GM23248 (cell line): Measurements from ENCODE around the gene LAMA4. TPM values are rescaled to one million over a fixed set of nuclear protein-coding genes. Genes with fewer than 3 reads are reported as not detected.

Experiments used
- DNase-seq: peaks from one replicate; pipeline ENCODE4 v3.0.0-alpha.2; 2015
- H2AFZ ChIP-seq: fragments of 200-600 bp; sonication (generic); 2 replicates; pipeline ENCODE4 v1.6.1; 2016; ENCODE audit warnings: antibody characterized with exemption
- H3F3A ChIP-seq: fragments of 200-600 bp; sonication (generic); 2 replicates; pipeline ENCODE4 v1.6.1; 2016; ENCODE audit warnings: mild to moderate bottlenecking, antibody characterized with exemption, mixed run types; ENCODE audit not compliant: insufficient read depth
- H3K27ac ChIP-seq: fragments of 200-600 bp; sonication (generic); 2 replicates; pipeline ENCODE4 v1.5.1; 2016; ENCODE audit warnings: mild to moderate bottlenecking
- H3K27me3 ChIP-seq: fragments of 200-600 bp; sonication (generic); replicated peaks from 2 replicates; pipeline ENCODE4 v1.6.1; 2016; ENCODE audit warnings: mild to moderate bottlenecking; ENCODE audit not compliant: insufficient read depth
- H3K36me3 ChIP-seq: fragments of 200-600 bp; sonication (generic); 2 replicates; pipeline ENCODE4 v1.6.1; 2016; ENCODE audit warnings: low read depth, mild to moderate bottlenecking
- H3K4me1 ChIP-seq: fragments of 200-600 bp; sonication (generic); 2 replicates; pipeline ENCODE4 v1.6.1; 2016; ENCODE audit warnings: mild to moderate bottlenecking; ENCODE audit not compliant: insufficient read depth
- H3K4me2 ChIP-seq: fragments of 200-600 bp; sonication (generic); one replicate; pipeline ENCODE4 v1.6.1; 2016; ENCODE audit warnings: mild to moderate bottlenecking; ENCODE audit not compliant: unreplicated experiment
- H3K4me3 ChIP-seq: fragments of 200-600 bp; sonication (generic); 2 replicates; pipeline ENCODE4 v1.5.1; 2016; ENCODE audit warnings: mild to moderate bottlenecking
- H3K79me2 ChIP-seq: fragments of 200-600 bp; sonication (generic); 2 replicates; pipeline ENCODE4 v1.6.1; 2016; ENCODE audit warnings: mild to moderate bottlenecking; ENCODE audit not compliant: insufficient read depth
- H3K9ac ChIP-seq: fragments of 200-600 bp; sonication (generic); 2 replicates; pipeline ENCODE4 v1.6.1; 2016; ENCODE audit warnings: mild to moderate bottlenecking
- H3K9me2 ChIP-seq: fragments of 200-600 bp; sonication (generic); 2 replicates; pipeline ENCODE4 v1.6.1; 2016; ENCODE audit warnings: mixed run types, mild to moderate bottlenecking, moderate library complexity; ENCODE audit not compliant: insufficient read depth
- H3K9me3 ChIP-seq: fragments of 200-600 bp; sonication (generic); one replicate; pipeline ENCODE4 v1.6.1; 2017; ENCODE audit warnings: low read depth
- H4K20me1 ChIP-seq: fragments of 200-600 bp; sonication (generic); 2 replicates; pipeline ENCODE4 v1.6.0; 2016; ENCODE audit not compliant: insufficient read depth
- EZH2 ChIP-seq: fragments of 200-600 bp; sonication (generic); IDR thresholded peaks from 2 replicates; pipeline ENCODE4 v1.6.1; 2018; ENCODE audit warnings: antibody characterized with exemption, mild to moderate bottlenecking; ENCODE audit not compliant: insufficient read depth, poor library complexity, severe bottlenecking
- EZH2phosphoT487 ChIP-seq: fragments of 200-600 bp; sonication (generic); IDR thresholded peaks from 2 replicates; pipeline ENCODE4 v1.6.1; 2018; ENCODE audit warnings: antibody characterized with exemption, moderate library complexity, mild to moderate bottlenecking, low read depth; ENCODE audit not compliant: insufficient read depth
- WGBS, 2 experiments: methylation state at CpG; one replicate each; pipeline ENCODE4 v1.1.6; 2015 to 2017; ENCODE audit warnings: low lambda C conversion rate in 2 of 2, low coverage in 1 of 2; ENCODE audit errors: missing lambda C conversion rate in 2 of 2; 5-methylcytosine and 5-hydroxymethylcytosine counted together
- in situ Hi-C: fragments of 300-500 bp; cut with MboI; formaldehyde crosslinking; loops from 2 replicates; pipeline ENCODE4 v1.15.0; 2020
- polyA plus RNA-seq: library from polyadenylated mRNA; unstranded; fragments of >200 nt; fragmentation: Nextera tagmentation; extraction: Ambion mirVana; gene quantifications from 2 replicates; pipeline ENCODE4 v1.2.1, GENCODE V29; 2016
- total RNA-seq: library from RNA; depleted of rRNA; stranded (reverse); fragments of >200 nt; shearing (Covaris generic); gene quantifications from 2 replicates; pipeline ENCODE4 v1.2.3, GENCODE V29; 2014

Gene LAMA4
- total and polyA plus RNA-seq, 2 experiments from 2014 or later, result 331 to 429 TPM

DNA sequence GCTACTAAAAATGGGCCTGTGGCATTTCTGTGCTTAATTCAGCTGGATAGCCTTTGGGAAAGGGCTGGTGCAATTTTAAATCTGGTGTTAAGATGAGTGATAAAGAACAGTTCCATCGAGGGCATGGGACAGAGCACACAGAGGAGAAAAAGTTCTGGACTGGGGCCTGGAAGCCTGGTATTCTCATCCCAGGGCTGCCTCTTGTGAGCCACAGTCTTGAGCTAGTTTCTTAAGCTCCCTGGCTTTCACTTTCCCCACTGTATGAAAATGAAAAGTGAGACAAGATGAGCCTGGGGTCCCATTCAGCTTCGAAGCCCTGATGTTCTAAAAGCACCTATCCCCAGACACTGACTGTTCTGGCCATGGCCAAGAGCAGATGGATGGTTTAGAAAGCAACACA lies 14.3 kb upstream of the LAMA4 start:
- no peaks in the 10 kb centered on the region for H3K9me3 ChIP-seq
- H3K27me3 ChIP-seq, result no peaks in the 10 kb centered on the region
- peaks cover 17% of the 10 kb centered on the region for H3F3A ChIP-seq
- H3K4me3 ChIP-seq, result peak overlapping the region; percentile 20
- DNase-seq, result peak; percentile 50
- WGBS, 2 experiments, result 25 to 31% methylated on average over 2 of the region's 2 CpGs
- no peaks in the 10 kb centered on the region for H4K20me1 ChIP-seq
- H3K79me2 ChIP-seq, result no peaks in the 10 kb centered on the region
- no peaks in the 10 kb centered on the region for H3K9me2 ChIP-seq
- peaks cover 20% of the 10 kb centered on the region for H3K4me1 ChIP-seq
- H3K36me3 ChIP-seq, result no peaks in the 10 kb centered on the region
- peak overlapping the region; percentile 34 for H3K9ac ChIP-seq
- H2AFZ ChIP-seq, result peak overlapping the region; percentile 72
- H3K4me2 ChIP-seq, result peak overlapping the region; percentile 68
- peak overlapping the region; percentile 38 for H3K27ac ChIP-seq
- TF ChIP-seq EZH2 (no peak), EZH2phosphoT487 (no peak)
- in situ Hi-C loops, result no loop called here

DNA sequence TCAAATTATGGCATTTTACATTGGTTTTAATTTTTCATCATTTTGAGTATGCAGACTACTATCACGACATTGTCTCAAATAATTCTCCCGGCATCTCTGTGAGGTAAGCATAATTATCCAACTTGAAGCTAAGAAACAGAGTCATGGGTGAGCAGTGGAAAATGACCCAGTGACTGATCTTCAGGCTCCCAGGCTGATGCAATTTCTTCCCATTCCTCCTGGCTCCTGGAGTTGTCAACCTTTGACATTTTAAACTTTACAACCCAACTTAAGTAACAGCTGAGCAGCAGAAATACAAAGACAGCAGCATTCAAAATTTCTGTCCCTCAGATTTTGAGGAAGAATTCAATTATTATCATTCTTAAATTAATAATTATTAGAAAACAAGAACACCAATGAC lies 13.7 kb upstream of the LAMA4 start:
- TF ChIP-seq EZH2phosphoT487 (no peak), EZH2 (no peak)
- peak; percentile 16 for DNase-seq
- Histone ChIP-seq H3K79me2 (no peaks in the 10 kb centered on the region), H3K4me1 (peaks cover 20% of the 10 kb centered on the region), H2AFZ (peak overlapping the region; percentile 72), H3K9ac (peak overlapping the region; percentile 34; the same call in 1 of the 2 replicates), H3K9me3 (no peaks in the 10 kb centered on the region), H3K36me3 (no peaks in the 10 kb centered on the region), H3K4me3 (no peak overlapping the region), H3K4me2 (peak overlapping the region; percentile 68), H3K27ac (peak overlapping the region; percentile 38; the same call in 1 of the 2 replicates), H3K9me2 (no peaks in the 10 kb centered on the region), H3K27me3 (no peaks in the 10 kb centered on the region), H4K20me1 (no peaks in the 10 kb centered on the region), H3F3A (peaks cover 17% of the 10 kb centered on the region)
- WGBS, 2 experiments, result 93 to 96% methylated on average over 2 of the region's 2 CpGs
- in situ Hi-C loops, result no loop called here

DNA sequence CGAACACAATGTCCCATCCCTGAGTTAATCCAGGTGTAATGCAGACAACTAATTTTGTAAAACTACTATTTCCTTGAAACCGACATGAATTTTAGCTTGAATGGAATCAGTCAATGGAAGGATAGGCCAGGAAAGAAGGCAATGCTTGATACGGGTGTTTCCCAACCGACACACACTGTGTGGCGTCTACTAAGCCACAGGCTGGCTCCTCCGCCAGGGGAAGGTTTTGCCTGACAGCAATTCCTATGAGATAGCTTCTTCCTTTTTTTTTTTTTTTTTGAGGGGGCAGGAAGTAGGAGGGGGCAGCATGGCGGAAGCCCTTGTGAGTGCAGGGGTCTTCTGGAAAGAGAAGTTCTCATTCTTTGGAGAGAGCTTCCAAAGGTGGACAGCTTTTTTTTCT lies 12.0 kb upstream of the LAMA4 start:
- Histone ChIP-seq H3K27me3 (no peaks in the 10 kb centered on the region), H4K20me1 (no peaks in the 10 kb centered on the region), H3K4me2 (no peak overlapping the region), H3K27ac (no peak overlapping the region), H3K4me1 (peaks cover 20% of the 10 kb centered on the region), H2AFZ (no peak overlapping the region), H3K4me3 (no peak overlapping the region), H3K36me3 (no peaks in the 10 kb centered on the region), H3K9me2 (no peaks in the 10 kb centered on the region), H3K79me2 (no peaks in the 10 kb centered on the region), H3K9ac (no peak overlapping the region), H3F3A (peaks cover 17% of the 10 kb centered on the region), H3K9me3 (no peaks in the 10 kb centered on the region)
- in situ Hi-C loops, result no loop called here
- WGBS, 2 experiments, result 94 to 97% methylated on average over 7 of the region's 7 CpGs
- DNase-seq, result no peak
- TF ChIP-seq EZH2 (no peak), EZH2phosphoT487 (no peak)

DNA sequence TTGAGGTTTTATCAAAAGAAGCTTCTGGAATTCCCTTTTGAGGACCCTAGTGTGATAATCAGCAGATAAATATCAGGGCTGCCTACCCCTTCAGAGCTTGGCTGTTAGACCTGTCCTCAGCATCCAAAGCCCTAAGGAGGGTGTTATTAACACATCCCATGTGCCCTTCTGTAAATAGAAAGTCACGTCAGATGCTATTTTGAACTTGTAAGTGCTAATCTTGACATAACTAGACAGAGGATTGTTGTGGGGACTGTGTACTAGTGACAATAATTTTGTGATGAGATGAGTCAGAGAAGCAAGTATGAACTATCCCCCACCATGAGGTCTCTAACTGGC lies 4.9 kb upstream of the LAMA4 start:
- H3K79me2 ChIP-seq, result peaks cover 1% of the 10 kb centered on the region
- TF ChIP-seq EZH2 (no peak), EZH2phosphoT487 (no peak)
- 83 to 95% methylated on average over 1 of the region's 1 CpG for WGBS, 2 experiments
- no peak for DNase-seq
- H3K36me3 ChIP-seq, result no peaks in the 10 kb centered on the region
- no peaks in the 10 kb centered on the region for H4K20me1 ChIP-seq
- H3K4me2 ChIP-seq, result no peak overlapping the region
- no peak overlapping the region for H3K4me3 ChIP-seq
- no peak overlapping the region for H3K27ac ChIP-seq
- no peak overlapping the region for H2AFZ ChIP-seq
- no peak overlapping the region for H3K9ac ChIP-seq
- H3F3A ChIP-seq, result peaks cover 10% of the 10 kb centered on the region
- H3K9me3 ChIP-seq, result no peaks in the 10 kb centered on the region
- H3K4me1 ChIP-seq, result peaks cover 8% of the 10 kb centered on the region
- in situ Hi-C loops, result no loop called here
- no peaks in the 10 kb centered on the region for H3K27me3 ChIP-seq
- no peaks in the 10 kb centered on the region for H3K9me2 ChIP-seq
